ENCODE measurements around the gene CELF4.

CELF4 gene

GRCh38 chr18:37604032-37604431 is 38.4 kb upstream of the CELF4 start:
- H3K4me3 ChIP-seq (ENCODE audit: low read length): no peak overlapping the region
- TF ChIP-seq CTCF (conservative IDR thresholded peaks at IDR 0.05; ENCODE audit: low read length): no peak
- DNase-seq (ENCODE audit: low read depth): no peak

- no peak for TF ChIP-seq CTCF (conservative IDR thresholded peaks at IDR 0.05; ENCODE audit: low read length)
- H3K4me3 ChIP-seq (ENCODE audit: low read length): no peak overlapping the region
- no peak for DNase-seq (ENCODE audit: low read depth)
Observed at GRCh38 chr18:37598966-37599896, 33.6 kb upstream of the CELF4 start.

- no peak for DNase-seq (ENCODE audit: low read depth)
- no peak for TF ChIP-seq CTCF (conservative IDR thresholded peaks at IDR 0.05; ENCODE audit: low read length)
- H3K4me3 ChIP-seq (ENCODE audit: low read length): no peak overlapping the region
Observed at GRCh38 chr18:37598396-37598795, 32.8 kb upstream of the CELF4 start.

GRCh38 chr18:37590346-37590745 is 24.7 kb upstream of the CELF4 start:
- no peak for DNase-seq (ENCODE audit: low read depth)
- no peak overlapping the region for H3K4me3 ChIP-seq (ENCODE audit: low read length)
- no peak for TF ChIP-seq CTCF (conservative IDR thresholded peaks at IDR 0.05; ENCODE audit: low read length)

GRCh38 chr18:37588289-37588688 is 22.7 kb upstream of the CELF4 start:
- TF ChIP-seq CTCF (conservative IDR thresholded peaks at IDR 0.05; ENCODE audit: low read length): no peak
- no peak overlapping the region for H3K4me3 ChIP-seq (ENCODE audit: low read length)
- no peak for DNase-seq (ENCODE audit: low read depth)

GRCh38 chr18:37586656-37587225 is 21.1 kb upstream of the CELF4 start:
- no peak for TF ChIP-seq CTCF (conservative IDR thresholded peaks at IDR 0.05; ENCODE audit: low read length)
- no peak for DNase-seq (ENCODE audit: low read depth)

More at GRCh38 chr18:37586656-37587225, 21.1 kb upstream of the CELF4 start:
- H3K4me3 ChIP-seq (ENCODE audit: low read length): no peak overlapping the region

Measured in AG10803 (cell line).